ENCODE measurements around the gene NUMBL.
A peak's percentile ranks its signal among the peaks of the same experiment; 100 is the strongest.
"Not testable (repeated sequence)": the region's sequence is repeated elsewhere in the genome, so short reads cannot be mapped to it uniquely, and the experiment has no call there.

Gene NUMBL

GRCh38 chr19:40667602-40668001 lies 22.8 kb downstream of the NUMBL start:
- DNase-seq = no peak

- no peak for DNase-seq
Observed at GRCh38 chr19:40666803-40667438, 23.5 kb downstream of the NUMBL start.

- DNase-seq = peak in 2 of 51 donors; percentile 19 to 72
Observed at GRCh38 chr19:40663695-40664692, 26.5 kb downstream of the NUMBL start.

- DNase-seq = peak; percentile 25 to 90 (median 73)
Observed at GRCh38 chr19:40662925-40663694, 27.3 kb downstream of the NUMBL start.

- no peak for DNase-seq
Observed at GRCh38 chr19:40661616-40662015, 28.8 kb downstream of the NUMBL start.

- DNase-seq = no peak
Observed at GRCh38 chr19:40659566-40659965, 30.9 kb downstream of the NUMBL start.

DNA sequence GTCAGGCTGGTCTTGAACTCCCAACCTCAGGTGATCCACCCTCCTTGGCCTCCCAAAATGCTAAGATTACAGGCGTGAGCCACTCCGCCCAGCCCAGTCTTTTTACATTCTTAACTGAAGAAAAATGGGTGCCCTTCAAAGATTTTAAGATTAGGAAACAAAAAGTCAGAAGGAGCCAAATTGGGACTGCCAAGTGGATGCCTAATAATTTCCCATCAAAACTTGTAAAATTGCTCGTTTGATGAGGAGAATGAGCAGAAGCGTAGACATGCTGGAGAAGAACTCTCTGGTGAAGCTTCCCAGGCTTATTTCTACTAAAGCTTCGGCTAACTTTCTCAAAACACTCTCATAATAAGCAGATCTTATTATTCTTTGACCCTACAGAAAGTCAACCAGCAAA lies 31.3 kb downstream of the NUMBL start:
- DNase-seq = no peak

DNA sequence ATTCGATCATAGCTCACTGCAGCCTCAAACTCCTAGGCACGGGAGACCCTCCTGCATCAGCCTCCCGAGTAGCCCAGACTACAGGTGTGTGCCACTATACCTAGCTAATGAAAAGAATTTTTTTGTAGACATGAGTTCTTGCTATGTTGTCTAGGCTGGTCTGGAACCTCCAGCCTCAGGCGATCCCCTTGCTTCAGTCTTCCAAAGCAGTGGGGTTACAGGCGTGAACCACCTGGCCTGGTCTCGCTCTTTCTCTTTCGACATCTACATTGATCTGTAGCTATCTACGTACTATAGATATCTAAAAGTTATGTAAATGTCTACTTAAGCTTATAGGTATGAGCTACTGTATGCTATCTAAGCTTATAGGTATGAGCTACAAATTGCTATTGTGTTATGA lies 32.4 kb downstream of the NUMBL start:
- DNase-seq = no peak

DNA sequence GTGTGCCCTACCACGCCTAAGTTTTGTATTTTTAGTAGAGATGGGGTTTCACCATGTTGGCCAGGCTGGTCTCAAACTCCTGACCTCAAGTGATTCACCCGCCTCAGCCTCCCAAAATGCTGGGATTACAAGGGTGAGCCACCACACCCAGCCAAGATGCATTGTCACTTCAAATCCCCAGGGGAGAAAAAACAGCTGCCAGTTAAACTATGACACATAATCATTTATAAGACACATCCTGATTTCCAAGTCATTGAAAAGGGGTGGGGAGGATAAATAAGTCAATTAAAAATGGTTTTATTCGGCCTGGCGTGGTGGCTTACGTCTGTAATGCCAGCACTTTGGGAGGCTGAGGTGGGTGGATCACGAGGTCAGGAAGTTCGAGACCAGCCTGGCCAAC lies 34.8 kb downstream of the NUMBL start:
- not testable (repeated sequence) for DNase-seq

DNA sequence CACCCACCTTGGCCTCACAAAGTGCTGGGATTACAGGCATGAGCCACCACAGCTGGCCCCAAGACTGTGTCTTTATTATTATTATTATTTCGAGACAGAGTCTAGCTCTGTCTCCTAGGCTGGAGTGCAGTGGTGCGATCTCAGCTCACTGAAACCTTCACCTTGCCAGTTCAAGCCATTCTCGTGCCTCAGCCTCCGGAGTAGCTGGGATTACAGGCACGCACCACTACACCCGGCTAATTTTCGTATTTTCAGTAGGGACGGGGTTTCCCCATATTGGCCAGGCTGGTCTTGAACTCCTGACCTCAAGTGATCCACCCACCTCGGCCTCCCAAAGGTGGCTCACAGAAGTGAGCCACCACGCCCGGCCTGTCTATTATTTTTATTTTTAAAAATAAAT lies 38.1 kb downstream of the NUMBL start:
- not testable (repeated sequence) for DNase-seq

- DNase-seq = no peak
Observed at GRCh38 chr19:40650749-40651305, 39.6 kb downstream of the NUMBL start.

DNA sequence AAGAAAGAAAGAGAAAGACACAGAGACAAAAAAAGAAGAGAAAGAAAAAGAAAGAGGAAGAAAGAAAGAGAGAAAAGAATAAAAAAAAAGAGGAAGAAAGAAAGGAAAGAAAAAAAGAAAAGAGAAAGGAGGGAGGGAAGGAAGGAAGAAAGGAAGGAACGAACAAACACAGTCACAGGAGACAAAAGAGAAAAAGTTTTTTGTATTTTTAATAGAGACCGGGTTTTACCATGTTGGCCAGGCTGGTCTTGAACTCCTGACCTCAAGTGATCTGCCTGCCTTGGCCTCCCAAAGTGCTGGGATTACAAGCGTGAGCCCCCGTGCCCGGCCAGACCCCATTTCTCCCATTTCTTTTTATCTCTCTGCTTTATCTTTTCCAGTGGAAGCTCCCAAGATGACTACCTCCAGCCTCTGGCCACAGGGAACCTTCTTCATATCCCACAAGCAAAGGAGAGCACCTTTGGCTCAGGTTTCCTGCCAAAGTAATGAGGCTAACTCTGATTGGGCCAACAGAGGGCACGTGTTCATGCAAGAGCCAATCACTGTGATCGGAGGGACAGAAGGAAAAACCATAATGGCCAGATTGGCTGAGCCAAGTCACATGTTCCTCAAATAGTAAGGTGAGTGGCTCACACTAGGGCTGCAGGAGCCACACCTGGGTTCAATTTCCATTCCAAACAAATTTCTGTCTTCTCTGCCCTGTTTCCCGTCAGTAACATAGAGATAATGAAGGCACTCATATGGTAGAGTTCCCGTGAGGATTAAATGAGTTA lies 40.4 kb downstream of the NUMBL start:
- not testable (repeated sequence) for DNase-seq

- DNase-seq = no peak
Observed at GRCh38 chr19:40646743-40647254, 43.7 kb downstream of the NUMBL start.

DNA sequence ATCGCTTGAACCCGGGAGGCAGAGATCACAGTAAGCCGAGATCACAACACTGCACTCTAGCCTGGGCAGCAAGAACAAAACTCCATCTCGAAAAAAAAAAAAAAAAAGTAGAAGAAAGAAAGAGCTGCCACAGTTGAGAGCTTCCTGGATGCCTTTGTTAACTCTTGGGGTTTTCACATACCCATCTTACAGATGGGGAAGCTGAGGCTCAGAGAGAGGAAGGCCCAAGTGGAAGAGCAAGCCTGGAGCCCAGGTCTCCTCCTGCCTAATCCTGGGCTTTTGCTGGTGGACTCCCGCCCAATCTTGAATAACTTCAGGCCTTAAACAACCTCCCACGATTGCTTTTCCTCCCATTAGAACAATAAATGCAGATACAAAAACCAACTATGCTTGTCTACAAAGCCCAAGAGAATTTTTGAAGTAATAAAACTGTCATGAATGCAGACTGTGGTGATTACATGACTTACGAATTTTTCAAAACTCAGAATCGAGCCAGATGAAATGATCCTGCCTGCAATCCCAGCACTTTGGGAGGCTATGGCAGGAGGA lies 47.6 kb downstream of the NUMBL start:
- no peak for DNase-seq

- DNase-seq = no peak
Observed at GRCh38 chr19:40642051-40642706, 48.3 kb downstream of the NUMBL start.

DNA sequence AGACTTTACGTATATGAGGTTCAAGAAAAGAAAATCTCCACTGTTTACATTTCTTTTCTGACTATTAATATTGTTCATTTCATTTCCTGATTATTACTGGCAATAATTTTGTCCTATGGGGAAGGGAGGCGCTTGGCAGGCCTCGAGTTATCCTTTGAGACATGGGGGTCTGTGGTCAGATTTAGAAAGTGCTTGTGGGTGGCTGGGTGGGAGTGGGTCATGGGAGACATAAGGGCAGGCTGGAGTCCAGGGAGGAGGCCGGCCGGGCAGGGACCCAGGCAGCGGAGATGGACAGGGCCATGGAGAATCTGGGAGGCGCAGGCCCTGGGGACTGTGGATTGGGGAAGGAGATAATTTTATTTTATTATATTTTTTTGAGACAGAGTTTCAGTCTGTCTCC lies 49.2 kb downstream of the NUMBL start:
- no peak for DNase-seq

- no peak for DNase-seq
Observed at GRCh38 chr19:40640744-40641143, 49.7 kb downstream of the NUMBL start.

- DNase-seq = no peak
Observed at GRCh38 chr19:40639638-40639982, 50.8 kb downstream of the NUMBL start.

DNA sequence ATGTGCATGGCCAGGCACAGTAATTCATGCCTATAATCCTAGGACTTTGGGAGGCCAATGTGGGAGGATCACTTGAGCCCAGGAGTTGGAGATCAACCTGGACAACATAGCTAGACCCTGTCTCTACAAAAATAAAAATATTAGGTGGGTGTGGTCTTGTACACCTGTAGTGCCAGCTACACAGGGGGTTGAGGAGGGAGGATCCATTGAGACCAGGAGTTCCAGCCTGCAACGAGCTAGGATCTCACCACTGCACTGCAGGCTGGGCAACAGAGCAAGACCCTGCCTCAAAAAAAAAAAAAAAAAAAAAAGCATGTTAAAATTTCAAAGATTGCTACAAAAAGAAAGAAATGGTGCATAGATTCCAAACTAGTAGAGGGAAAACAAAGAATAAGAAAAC lies 52.1 kb downstream of the NUMBL start:
- DNase-seq = no peak

DNA sequence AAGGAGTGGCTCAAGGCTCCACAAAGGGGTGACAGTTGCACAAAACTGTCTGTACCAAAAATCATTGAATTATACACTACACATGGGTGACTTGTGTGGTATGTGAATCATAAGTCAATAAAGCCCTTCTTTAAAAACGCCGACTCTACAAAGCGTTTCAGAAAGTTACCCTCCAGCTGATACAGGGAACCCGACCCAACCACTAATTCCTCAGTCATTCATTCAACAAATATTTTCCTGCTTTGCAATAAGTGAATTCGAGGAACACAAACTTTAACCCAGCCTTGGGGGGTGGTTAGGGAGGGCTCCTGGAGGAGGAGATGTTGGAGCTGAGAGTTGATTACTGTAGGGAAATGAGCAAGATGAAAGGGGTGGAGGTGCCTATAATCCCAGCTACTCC lies 57.2 kb downstream of the NUMBL start:
- no peak for DNase-seq
